ENCODE data around the gene TMEM259. TPM values are rescaled to one million over a fixed set of nuclear protein-coding genes. Genes with fewer than 3 reads are reported as not detected.

TMEM259 gene
- total RNA-seq, 4 donors from 2014 or later, result 47.4 to 164 (median 56.9) TPM

DNA sequence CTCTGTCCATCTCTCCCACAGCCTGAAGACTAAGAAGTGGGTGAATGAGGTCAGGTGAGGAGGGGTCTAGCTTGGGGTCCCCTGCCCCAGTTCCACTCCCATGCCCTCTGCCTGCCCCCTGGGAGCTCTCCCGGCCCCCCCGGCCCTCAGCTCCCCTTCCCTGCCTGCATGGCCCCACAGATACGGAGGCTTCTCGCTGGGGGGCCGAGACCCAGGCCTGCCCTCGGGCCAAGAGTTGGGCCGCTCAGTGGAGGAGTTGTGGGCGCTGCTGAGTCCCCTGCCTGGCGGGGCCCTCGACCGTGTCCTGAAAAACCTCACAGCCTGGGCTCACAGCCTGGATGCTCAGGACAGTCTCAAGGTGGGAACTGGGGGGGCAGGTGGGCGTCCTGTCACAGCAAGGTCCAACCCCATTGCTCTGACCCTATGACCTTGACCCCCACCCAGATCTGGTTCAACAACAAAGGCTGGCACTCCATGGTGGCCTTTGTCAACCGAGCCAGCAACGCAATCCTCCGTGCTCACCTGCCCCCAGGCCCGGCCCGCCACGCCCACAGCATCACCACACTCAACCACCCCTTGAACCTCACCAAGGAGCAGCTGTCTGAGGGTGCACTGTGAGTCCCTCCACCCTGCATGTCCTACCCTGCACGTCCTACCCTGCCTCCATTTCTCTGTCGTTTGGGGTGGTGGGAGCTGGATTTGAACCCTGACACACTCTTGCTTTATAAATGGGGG lies 35.1 kb upstream of the TMEM259 start:
- intact Hi-C loops (cut with DNase I; ENCODE audit: low total_unique reads), result no loop called here
- TF ChIP-seq POLR2A (IDR thresholded peaks at IDR 0.05) (no peak), CTCF (IDR thresholded peaks at IDR 0.05) (no peak)
- Histone ChIP-seq H3K4me1 (no peaks in the 10 kb centered on the region), H3K9me3 (peaks cover 0 to 33% of the 10 kb centered on the region in 2 donors), H3K27ac (no peak overlapping the region), H3K36me3 (no peaks in the 10 kb centered on the region), H3K27me3 (no peaks in the 10 kb centered on the region), H3K4me3 (no peak overlapping the region)
- DNase-seq, result no peak

- H3K9me3 ChIP-seq, result peaks cover 0 to 32% of the 10 kb centered on the region in 2 donors
Observed at GRCh38 chr19:1055028-1055425, 34.1 kb upstream of the TMEM259 start.

DNA sequence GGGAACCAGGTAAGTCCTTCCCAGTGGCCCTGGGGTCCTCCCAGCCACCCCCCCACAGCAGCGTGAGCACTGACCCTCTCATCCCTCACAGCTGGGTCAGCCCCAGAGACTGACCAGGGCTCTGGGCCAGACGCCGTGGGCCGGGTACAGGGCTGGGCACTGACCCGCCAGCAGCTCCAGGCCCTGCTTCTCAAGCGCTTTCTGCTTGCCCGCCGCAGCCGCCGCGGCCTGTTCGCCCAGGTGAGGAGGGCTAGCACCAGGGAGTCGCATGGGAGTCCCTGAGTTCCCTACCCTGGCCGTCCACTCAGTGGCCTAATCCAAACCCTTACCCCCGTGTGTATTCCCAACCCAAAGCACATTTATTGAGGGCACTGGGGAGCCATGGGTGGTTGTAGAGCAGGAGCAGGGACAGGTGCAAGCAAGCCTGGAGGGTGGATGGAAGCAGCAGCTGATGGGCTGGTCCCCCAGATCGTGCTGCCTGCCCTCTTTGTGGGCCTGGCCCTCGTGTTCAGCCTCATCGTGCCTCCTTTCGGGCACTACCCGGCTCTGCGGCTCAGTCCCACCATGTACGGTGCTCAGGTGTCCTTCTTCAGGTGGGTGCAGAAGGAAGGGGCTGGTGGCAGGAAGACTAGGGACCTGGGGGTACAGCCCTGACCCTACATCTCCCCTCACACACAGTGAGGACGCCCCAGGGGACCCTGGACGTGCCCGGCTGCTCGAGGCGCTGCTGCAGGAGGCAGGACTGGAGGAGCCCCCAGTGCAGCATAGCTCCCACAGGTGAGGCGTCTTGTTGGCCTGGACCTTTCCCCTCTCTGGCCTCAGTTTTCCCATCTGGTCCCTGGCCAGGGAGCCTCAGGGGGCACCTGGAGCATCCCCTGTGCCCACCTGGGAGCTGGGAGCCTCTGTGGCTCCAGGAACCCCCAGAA lies 33.4 kb upstream of the TMEM259 start:
- intact Hi-C loops (cut with DNase I; ENCODE audit: low total_unique reads), result no loop called here
- DNase-seq, result no peak
- Histone ChIP-seq H3K27ac (no peak overlapping the region), H3K9me3 (peaks cover 0 to 26% of the 10 kb centered on the region in 2 donors), H3K4me3 (no peak overlapping the region), H3K4me1 (no peaks in the 10 kb centered on the region), H3K27me3 (no peaks in the 10 kb centered on the region), H3K36me3 (no peaks in the 10 kb centered on the region)
- TF ChIP-seq POLR2A (IDR thresholded peaks at IDR 0.05), result no peak
- no peak for TF ChIP-seq CTCF (IDR thresholded peaks at IDR 0.05)

More at GRCh38 chr19:1055028-1055425, 34.1 kb upstream of the TMEM259 start:
- Histone ChIP-seq H3K36me3 (no peaks in the 10 kb centered on the region), H3K4me3 (no peak overlapping the region), H3K27ac (no peak overlapping the region), H3K27me3 (no peaks in the 10 kb centered on the region), H3K4me1 (no peaks in the 10 kb centered on the region)
- TF ChIP-seq POLR2A (IDR thresholded peaks at IDR 0.05), result no peak
- no peak for TF ChIP-seq CTCF (IDR thresholded peaks at IDR 0.05)
- intact Hi-C loops (cut with DNase I; ENCODE audit: low total_unique reads), result no loop called here
- no peak for DNase-seq

- Histone ChIP-seq H3K4me3 (no peak overlapping the region), H3K9me3 (peaks cover 0 to 18% of the 10 kb centered on the region in 2 donors), H3K36me3 (no peaks in the 10 kb centered on the region), H3K4me1 (no peaks in the 10 kb centered on the region), H3K27me3 (no peaks in the 10 kb centered on the region), H3K27ac (no peak overlapping the region)
- intact Hi-C loops (cut with DNase I; ENCODE audit: low total_unique reads), result no loop called here
- DNase-seq, result no peak
- TF ChIP-seq POLR2A (IDR thresholded peaks at IDR 0.05) (no peak), CTCF (IDR thresholded peaks at IDR 0.05) (no peak)
Observed at GRCh38 chr19:1053176-1054101, 32.5 kb upstream of the TMEM259 start.
